Trophoblast cell (in vitro differentiated cells and primary cell): Measurements from ENCODE around the gene RNF150.

Experiments used
- DNase-seq, 2 donors: peaks; one replicate each; pipeline ENCODE4 v3.0.0-alpha.2; 2016
- H2AFZ ChIP-seq: 2 replicates; pipeline ENCODE4 v1.6.1; 2013; ENCODE audit warnings: low read length, moderate library complexity, mild to moderate bottlenecking; ENCODE audit not compliant: insufficient read depth, poor library complexity
- H2AK5ac ChIP-seq: 2 replicates; pipeline ENCODE4 v1.6.1; 2013; ENCODE audit warnings: mild to moderate bottlenecking, low read length
- H2BK120ac ChIP-seq: 2 replicates; pipeline ENCODE4 v1.6.1; 2013; ENCODE audit warnings: low read length, mild to moderate bottlenecking, moderate library complexity; ENCODE audit not compliant: insufficient read depth, poor library complexity
- H2BK12ac ChIP-seq: 2 replicates; pipeline ENCODE4 v1.6.1; 2013; ENCODE audit warnings: mild to moderate bottlenecking, low read length, moderate library complexity
- H2BK5ac ChIP-seq: 2 replicates; pipeline ENCODE4 v1.6.1; 2013; ENCODE audit warnings: low read length, low read depth, moderate library complexity, mild to moderate bottlenecking; ENCODE audit not compliant: poor library complexity
- H3K14ac ChIP-seq: 2 replicates; pipeline ENCODE4 v1.6.1; 2013; ENCODE audit warnings: mild to moderate bottlenecking, low read length
- H3K18ac ChIP-seq: 2 replicates; pipeline ENCODE4 v1.6.1; 2013; ENCODE audit warnings: mild to moderate bottlenecking, low read length
- H3K23ac ChIP-seq: 2 replicates; pipeline ENCODE4 v1.6.1; 2013; ENCODE audit warnings: low read length
- H3K27ac ChIP-seq: 2 replicates; pipeline ENCODE4 v1.5.1; 2013; ENCODE audit warnings: low read depth, mild to moderate bottlenecking, inconsistent platforms, low read length, moderate library complexity
- H3K27me3 ChIP-seq: 2 replicates; pipeline ENCODE4 v1.6.1; 2013; ENCODE audit warnings: inconsistent platforms, mild to moderate bottlenecking, low read length, moderate library complexity; ENCODE audit not compliant: insufficient read depth
- H3K36me3 ChIP-seq, 2 experiments: 1 replicate in 1 of 2; 2 replicates in 1 of 2; pipeline ENCODE4 v1.6.1; 2013; ENCODE audit warnings: low read length in 2 of 2, mild to moderate bottlenecking in 2 of 2, moderate library complexity in 1 of 2; ENCODE audit not compliant: insufficient read depth in 2 of 2, control insufficient read depth in 1 of 2
- H3K4ac ChIP-seq: 2 replicates; pipeline ENCODE4 v1.6.1; 2013; ENCODE audit warnings: low read depth, mild to moderate bottlenecking, low read length, moderate library complexity
- H3K4me1 ChIP-seq, 2 experiments: 1 replicate in 1 of 2; 2 replicates in 1 of 2; pipeline ENCODE4 v1.6.1; 2013; ENCODE audit warnings: low read length in 2 of 2, mild to moderate bottlenecking in 2 of 2, moderate library complexity in 1 of 2; ENCODE audit not compliant: insufficient read depth in 2 of 2, control insufficient read depth in 1 of 2
- H3K4me2 ChIP-seq: 2 replicates; pipeline ENCODE4 v1.6.1; 2013; ENCODE audit warnings: inconsistent platforms, mild to moderate bottlenecking, low read length, moderate library complexity
- H3K4me3 ChIP-seq: 2 replicates; pipeline ENCODE4 v1.5.1; 2013; ENCODE audit warnings: mild to moderate bottlenecking, low read depth, low read length, inconsistent platforms
- H3K79me1 ChIP-seq: one replicate; pipeline ENCODE4 v1.6.1; 2013; ENCODE audit warnings: low read length
- H3K79me2 ChIP-seq: 2 replicates; pipeline ENCODE4 v1.6.1; 2013; ENCODE audit warnings: low read length, mild to moderate bottlenecking; ENCODE audit not compliant: control insufficient read depth, insufficient read depth, poor library complexity
- H3K9ac ChIP-seq: 2 replicates; pipeline ENCODE4 v1.6.1; 2013; ENCODE audit warnings: mild to moderate bottlenecking, low read length
- H3K9me3 ChIP-seq: 2 replicates; pipeline ENCODE4 v1.6.1; 2013; ENCODE audit warnings: low read depth, mild to moderate bottlenecking, control low read depth, inconsistent platforms, low read length; ENCODE audit not compliant: insufficient read depth
- H4K12ac ChIP-seq: 2 replicates; pipeline ENCODE4 v1.6.1; 2013; ENCODE audit warnings: low read depth, mild to moderate bottlenecking, low read length, moderate library complexity
- H4K8ac ChIP-seq: 2 replicates; pipeline ENCODE4 v1.6.1; 2013; ENCODE audit warnings: low read depth, mild to moderate bottlenecking, low read length, moderate library complexity
- H4K91ac ChIP-seq: one replicate; pipeline ENCODE4 v1.6.1; 2013; ENCODE audit warnings: low read depth, mild to moderate bottlenecking, low read length, moderate library complexity
- WGBS: extraction: QIAGEN DNeasy Blood & Tissue Kit; methylation state at CpG from one replicate; pipeline ENCODE4 v1.1.7; 2013; ENCODE audit warnings: missing lambda C conversion rate; ENCODE audit not compliant: insufficient read length, insufficient coverage; ENCODE audit errors: extremely low coverage; 5-methylcytosine and 5-hydroxymethylcytosine counted together

The RNF150 gene

DNA sequence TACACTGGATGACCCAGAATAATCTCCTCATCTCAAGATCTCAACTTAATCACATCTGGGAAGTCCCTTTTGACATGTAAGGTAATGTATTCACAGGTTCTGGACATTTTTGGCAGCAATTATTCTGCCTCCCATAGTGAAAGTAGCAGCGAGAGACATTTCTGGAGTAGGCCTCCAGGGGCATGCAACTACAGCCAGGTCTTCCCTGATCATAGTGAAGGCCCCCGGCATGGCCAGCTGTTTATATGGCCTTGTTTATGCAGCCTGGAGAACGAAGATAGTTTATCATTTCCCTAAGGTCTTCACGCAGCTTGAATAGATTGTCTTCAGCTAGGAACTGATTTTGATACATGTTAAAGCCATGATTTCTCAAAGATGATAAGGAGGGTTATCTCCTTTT lies 139.9 kb downstream of the RNF150 start:
- WGBS: no CpG with 5 or more reads among the region's 4 CpGs
- Histone ChIP-seq H3K4ac (no peak overlapping the region), H3K27me3 (no peaks in the 10 kb centered on the region)

DNA sequence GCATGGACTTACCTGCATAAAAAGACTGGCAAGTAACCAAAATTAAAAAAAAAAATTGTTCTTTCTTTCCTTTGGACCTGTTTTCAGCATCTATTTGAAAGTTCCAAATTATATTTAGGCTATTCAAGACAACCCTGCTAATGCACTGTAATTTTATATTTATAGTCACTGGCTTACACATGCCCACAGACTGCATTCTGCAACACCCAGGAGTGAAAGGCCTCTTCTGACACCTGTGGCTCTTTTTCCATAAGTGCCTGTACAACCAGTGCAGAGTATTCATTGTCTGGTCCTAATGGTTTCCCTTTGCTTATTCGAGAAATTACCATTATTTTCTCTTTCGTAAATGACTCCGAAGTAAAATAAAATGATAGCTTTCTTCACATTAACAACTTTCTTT lies 143.3 kb downstream of the RNF150 start:
- Histone ChIP-seq H3K9ac (no peak overlapping the region), H3K4me3 (no peak overlapping the region), H3K79me2 (no peaks in the 10 kb centered on the region), H2BK5ac (no peak overlapping the region), H3K36me3 (no peaks in the 10 kb centered on the region), H2AFZ (no peak overlapping the region), H2AK5ac (no peak overlapping the region), H2BK120ac (no peak overlapping the region), H4K8ac (no peak overlapping the region), H3K14ac (no peak overlapping the region), H3K9me3 (no peaks in the 10 kb centered on the region), H3K79me1 (no peaks in the 10 kb centered on the region), H4K91ac (no peak overlapping the region), H3K4me2 (no peak overlapping the region), H3K27ac (no peak overlapping the region), H3K18ac (no peak overlapping the region), H3K4ac (no peak overlapping the region), H3K4me1 (no peaks in the 10 kb centered on the region), H3K27me3 (no peaks in the 10 kb centered on the region), H3K23ac (no peak overlapping the region), H2BK12ac (no peak overlapping the region), H4K12ac (no peak overlapping the region)
- DNase-seq: no peak
- 100% methylated on average over 2 of the region's 3 CpGs for WGBS

More for the DNA sequence above, 139.9 kb downstream of the RNF150 start:
- H3K79me2 ChIP-seq: no peaks in the 10 kb centered on the region
- H2BK5ac ChIP-seq: no peak overlapping the region
- no peak overlapping the region for H4K8ac ChIP-seq
- no peaks in the 10 kb centered on the region for H3K4me1 ChIP-seq
- no peak overlapping the region for H3K18ac ChIP-seq
- H3K4me3 ChIP-seq: no peak overlapping the region
- H2AFZ ChIP-seq: no peak overlapping the region
- no peak overlapping the region for H2BK120ac ChIP-seq
- no peak overlapping the region for H3K9ac ChIP-seq
- no peak overlapping the region for H4K91ac ChIP-seq
- no peak overlapping the region for H4K12ac ChIP-seq
- H3K79me1 ChIP-seq: no peaks in the 10 kb centered on the region
- H3K4me2 ChIP-seq: no peak overlapping the region
- H3K9me3 ChIP-seq: no peaks in the 10 kb centered on the region
- H2AK5ac ChIP-seq: no peak overlapping the region
- no peaks in the 10 kb centered on the region for H3K36me3 ChIP-seq
- no peak for DNase-seq
- H2BK12ac ChIP-seq: no peak overlapping the region
- no peak overlapping the region for H3K27ac ChIP-seq
- no peak overlapping the region for H3K14ac ChIP-seq
- H3K23ac ChIP-seq: no peak overlapping the region

DNA sequence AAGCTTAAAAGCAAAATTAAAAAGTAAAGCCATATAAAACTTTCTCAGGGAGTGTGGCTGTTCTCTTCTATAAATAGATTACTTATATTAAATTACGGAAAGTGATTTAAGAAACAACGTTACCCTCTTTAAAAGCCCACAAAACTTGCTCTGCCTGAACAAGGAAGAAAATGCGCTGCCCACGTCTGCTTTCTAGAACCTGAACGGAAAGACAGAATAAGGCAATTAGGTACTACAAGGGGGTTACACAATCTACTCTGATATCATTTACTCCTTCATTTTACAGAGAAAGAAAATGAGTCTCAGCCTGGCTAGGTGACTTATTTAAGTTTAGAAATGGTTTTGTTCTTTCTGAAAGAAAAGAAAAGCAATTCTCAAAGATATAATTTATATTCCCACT lies 147.2 kb downstream of the RNF150 start:
- no peak overlapping the region for H3K23ac ChIP-seq
- H3K4ac ChIP-seq: no peak overlapping the region
- H3K14ac ChIP-seq: no peak overlapping the region
- no peaks in the 10 kb centered on the region for H3K9me3 ChIP-seq
- H3K4me2 ChIP-seq: no peak overlapping the region
- H3K4me1 ChIP-seq: no peaks in the 10 kb centered on the region
- no peak overlapping the region for H3K18ac ChIP-seq
- no peak overlapping the region for H2AK5ac ChIP-seq
- no peak overlapping the region for H3K4me3 ChIP-seq
- no peak overlapping the region for H2BK5ac ChIP-seq
- H3K9ac ChIP-seq: no peak overlapping the region
- no peak overlapping the region for H4K8ac ChIP-seq
- no peak overlapping the region for H3K27ac ChIP-seq
- no peaks in the 10 kb centered on the region for H3K27me3 ChIP-seq
- no peaks in the 10 kb centered on the region for H3K79me1 ChIP-seq
- WGBS: no CpG with 5 or more reads among the region's 5 CpGs
- H2BK120ac ChIP-seq: no peak overlapping the region
- H3K36me3 ChIP-seq: no peaks in the 10 kb centered on the region
- H2AFZ ChIP-seq: no peak overlapping the region
- H3K79me2 ChIP-seq: no peaks in the 10 kb centered on the region
- no peak overlapping the region for H4K91ac ChIP-seq
- no peak for DNase-seq
- H2BK12ac ChIP-seq: no peak overlapping the region
- no peak overlapping the region for H4K12ac ChIP-seq

DNA sequence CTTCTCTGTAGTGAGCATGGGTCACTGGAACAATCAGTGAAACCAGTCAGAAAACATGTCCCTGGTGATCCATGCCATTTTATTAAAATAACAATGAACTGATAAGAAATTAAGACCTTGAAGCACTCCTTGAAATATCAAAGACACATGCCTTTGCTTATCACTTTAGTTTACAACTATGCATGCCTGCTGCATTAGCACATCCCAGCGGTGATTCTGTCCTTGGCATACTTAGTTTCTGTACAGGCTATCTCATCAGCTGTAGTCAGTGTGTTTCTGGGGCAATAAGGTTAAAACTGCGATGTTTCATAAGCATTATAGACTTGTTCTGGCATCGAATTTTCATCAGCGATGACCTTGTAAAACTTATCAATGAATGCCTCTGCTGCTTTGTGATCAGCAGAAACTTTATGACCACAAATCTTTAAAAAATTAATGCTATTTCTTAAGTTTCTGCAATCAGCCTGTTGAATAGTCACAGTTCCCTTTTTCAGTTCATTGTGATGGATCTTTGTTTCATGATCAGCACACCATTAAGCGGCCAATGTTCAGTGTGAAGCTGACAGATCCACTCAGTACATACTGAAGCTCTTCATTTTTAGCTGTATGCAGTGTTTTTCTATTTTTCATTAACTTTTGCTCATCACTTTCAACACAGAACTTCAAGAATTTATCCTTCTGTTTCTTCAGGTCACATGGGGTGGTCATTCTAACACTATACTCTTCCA lies 150.5 kb downstream of the RNF150 start:
- Histone ChIP-seq H3K9ac (no peak overlapping the region), H2BK12ac (no peak overlapping the region), H2AK5ac (no peak overlapping the region), H3K36me3 (no peaks in the 10 kb centered on the region), H2AFZ (no peak overlapping the region), H4K8ac (no peak overlapping the region), H3K4ac (no peak overlapping the region), H3K4me2 (no peak overlapping the region), H3K9me3 (no peaks in the 10 kb centered on the region), H3K79me1 (no peaks in the 10 kb centered on the region), H3K79me2 (no peaks in the 10 kb centered on the region), H2BK120ac (no peak overlapping the region), H4K91ac (no peak overlapping the region), H3K27me3 (no peaks in the 10 kb centered on the region), H3K23ac (no peak overlapping the region), H4K12ac (no peak overlapping the region), H3K4me1 (no peaks in the 10 kb centered on the region), H3K27ac (no peak overlapping the region), H3K14ac (no peak overlapping the region), H2BK5ac (no peak overlapping the region), H3K4me3 (no peak overlapping the region), H3K18ac (no peak overlapping the region)
- peak; percentile 2 to 57 for DNase-seq
- no CpG with 5 or more reads among the region's 5 CpGs for WGBS
